Activated CD4-positive, alpha-beta T cell treated with anti-CD3 and anti-CD28 coated beads, Interleukin-2, amount 10 ng/mL, durations not matched to agents 24 days and 14 days (primary cell): ENCODE results near the gene C2CD3. TPM values are rescaled to one million over a fixed set of nuclear protein-coding genes. Genes with fewer than 3 reads are reported as not detected.
"Not testable (repeated sequence)": the region's sequence is repeated elsewhere in the genome, so short reads cannot be mapped to it uniquely, and the experiment has no call there.

Experiments
- DNase-seq: peaks from one replicate; pipeline ENCODE4 v3.0.0; 2022
- H3K27ac Mint-ChIP-seq: one replicate; pipeline ENCODE4 v1.8.0; 2022; ENCODE audit warnings: mild to moderate bottlenecking, mixed read lengths
- H3K27me3 Mint-ChIP-seq: one replicate; pipeline ENCODE4 v1.8.0; 2022; ENCODE audit warnings: mixed read lengths
- H3K36me3 Mint-ChIP-seq: one replicate; pipeline ENCODE4 v1.8.0; 2022; ENCODE audit warnings: low read depth, mild to moderate bottlenecking, mixed read lengths
- H3K4me1 Mint-ChIP-seq: one replicate; pipeline ENCODE4 v1.8.0; 2021; ENCODE audit warnings: mixed read lengths
- H3K4me3 Mint-ChIP-seq: one replicate; pipeline ENCODE4 v1.8.0; 2022; ENCODE audit warnings: mild to moderate bottlenecking, moderate library complexity, mixed read lengths
- H3K9me3 Mint-ChIP-seq: one replicate; pipeline ENCODE4 v1.8.0; 2021; ENCODE audit warnings: mixed read lengths
- intact Hi-C: fragments of 100-400 bp; cut with micrococcal nuclease; formaldehyde crosslinking; loops from one replicate; pipeline ENCODE4 v1.15.1; 2023
- total RNA-seq: library from RNA; stranded (reverse); gene quantifications from 2 replicates; pipeline ENCODE4 v1.2.3, GENCODE V29; 2022

C2CD3 gene
- total RNA-seq, 1 donor from 2014 or later = 37.4 TPM

DNA sequence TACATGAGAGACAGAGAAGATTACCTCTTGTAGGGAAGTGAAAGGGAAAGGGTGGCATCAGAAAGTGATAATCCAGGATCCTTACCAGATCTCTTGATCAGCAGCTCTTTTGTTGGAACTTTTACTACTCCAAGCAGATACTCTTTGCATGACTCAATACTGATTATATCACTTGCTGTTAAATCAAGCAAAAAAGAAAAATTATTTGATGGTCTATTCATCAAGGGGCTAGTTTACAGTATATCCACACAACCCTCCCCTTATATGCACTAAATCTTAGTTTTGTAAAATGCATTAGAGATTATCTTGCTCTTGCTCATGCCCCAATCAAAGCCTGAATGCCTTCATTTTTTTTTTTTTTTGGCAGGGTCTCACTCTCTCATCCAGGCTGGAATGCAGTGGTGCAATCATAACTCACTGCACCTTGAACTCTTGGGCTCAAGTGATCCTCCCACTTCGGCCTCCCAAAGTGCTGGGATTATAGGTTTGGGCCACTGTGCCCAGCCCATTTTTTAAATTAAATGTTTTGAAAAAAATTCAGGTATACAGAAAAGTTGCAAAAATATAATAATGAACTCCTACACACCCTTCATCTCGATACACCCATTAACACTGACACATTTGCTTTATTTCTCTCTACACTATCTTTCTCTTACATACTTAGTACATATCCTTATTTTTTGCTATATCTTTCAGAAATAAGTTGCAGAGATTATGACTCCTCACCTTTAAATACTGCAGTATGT, 85.8 kb downstream of the C2CD3 start:
- Mint-ChIP-seq H3K27me3 (no peaks in the 10 kb centered on the region), H3K36me3 (peaks cover 56% of the 10 kb centered on the region), H3K4me1 (peaks cover 2% of the 10 kb centered on the region), H3K4me3 (no peak overlapping the region), H3K9me3 (peaks cover 5% of the 10 kb centered on the region), H3K27ac (no peak overlapping the region)
- intact Hi-C loops = no loop called here
- no peak for DNase-seq

DNA sequence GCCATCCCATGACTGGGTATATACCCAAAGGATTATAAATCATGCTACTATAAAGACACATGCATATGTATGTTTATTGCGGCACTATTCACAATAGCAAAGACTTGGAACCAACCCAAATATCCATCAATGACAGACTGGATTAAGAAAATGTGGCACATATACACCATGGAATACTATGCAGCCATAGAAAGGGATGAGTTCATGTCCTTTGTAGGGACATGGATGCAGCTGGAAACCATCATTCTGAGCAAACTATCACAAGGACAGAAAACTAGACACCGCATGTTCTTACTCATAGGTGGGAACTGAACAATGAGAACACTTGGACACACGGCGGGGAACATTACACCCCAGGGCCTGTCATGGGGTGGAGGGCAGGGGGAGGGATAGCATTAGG, 86.9 kb downstream of the C2CD3 start:
- peaks cover 58% of the 10 kb centered on the region for H3K36me3 Mint-ChIP-seq

DNA sequence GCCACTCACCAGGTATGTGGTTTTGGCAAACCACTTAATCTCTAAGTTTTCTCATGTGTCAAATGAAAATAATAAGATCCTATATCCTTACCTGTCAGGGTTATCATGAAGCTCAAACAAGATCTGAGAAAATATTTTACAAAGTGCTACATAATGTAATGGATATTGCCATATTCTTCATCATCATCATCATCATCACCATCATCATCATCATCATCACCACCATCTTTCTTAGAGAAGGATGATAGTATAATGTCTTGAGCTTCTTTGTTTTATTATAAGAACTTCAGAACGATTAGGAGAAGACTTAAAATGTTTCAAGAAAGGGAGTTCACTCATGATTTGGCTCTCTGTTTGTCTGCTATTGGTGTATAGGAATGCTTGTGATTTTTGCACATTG, 89.4 kb downstream of the C2CD3 start:
- H3K27ac Mint-ChIP-seq = peak overlapping the region; percentile 34
- H3K36me3 Mint-ChIP-seq = peaks cover 64% of the 10 kb centered on the region
- no peaks in the 10 kb centered on the region for H3K27me3 Mint-ChIP-seq
- H3K4me3 Mint-ChIP-seq = no peak overlapping the region
- H3K4me1 Mint-ChIP-seq = peaks cover 3% of the 10 kb centered on the region
- intact Hi-C loops = no loop called here
- no peak for DNase-seq
- H3K9me3 Mint-ChIP-seq = peaks cover 5% of the 10 kb centered on the region

More for the DNA sequence above, 86.9 kb downstream of the C2CD3 start:
- H3K9me3 Mint-ChIP-seq, intact Hi-C loops, H3K27me3 Mint-ChIP-seq, H3K4me1 Mint-ChIP-seq, H3K4me3 Mint-ChIP-seq, H3K27ac Mint-ChIP-seq, DNase-seq: not testable (repeated sequence)

DNA sequence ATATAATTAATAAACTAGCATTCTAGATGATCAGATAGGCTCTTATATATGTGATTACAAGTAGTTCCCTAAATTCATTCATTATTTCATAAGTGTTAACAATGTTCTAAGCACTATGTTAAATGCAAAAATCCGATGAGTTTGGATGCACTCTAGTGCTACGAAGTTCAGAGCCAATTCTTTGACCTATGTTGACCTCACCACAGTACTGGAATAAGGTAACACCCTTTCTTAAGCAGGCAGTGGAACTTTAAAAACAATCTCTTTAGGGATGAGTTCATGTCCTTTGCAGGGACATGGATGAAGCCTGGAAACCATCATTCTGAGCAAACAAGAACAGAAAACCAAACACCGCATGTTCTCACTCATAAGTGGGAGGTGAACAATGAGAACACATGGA, 93.6 kb downstream of the C2CD3 start:
- Mint-ChIP-seq H3K4me3 (no peak overlapping the region), H3K4me1 (peaks cover 2% of the 10 kb centered on the region), H3K27me3 (no peaks in the 10 kb centered on the region), H3K27ac (no peak overlapping the region), H3K36me3 (peaks cover 50% of the 10 kb centered on the region), H3K9me3 (no peaks in the 10 kb centered on the region)
- intact Hi-C loops = no loop called here
- no peak for DNase-seq

DNA sequence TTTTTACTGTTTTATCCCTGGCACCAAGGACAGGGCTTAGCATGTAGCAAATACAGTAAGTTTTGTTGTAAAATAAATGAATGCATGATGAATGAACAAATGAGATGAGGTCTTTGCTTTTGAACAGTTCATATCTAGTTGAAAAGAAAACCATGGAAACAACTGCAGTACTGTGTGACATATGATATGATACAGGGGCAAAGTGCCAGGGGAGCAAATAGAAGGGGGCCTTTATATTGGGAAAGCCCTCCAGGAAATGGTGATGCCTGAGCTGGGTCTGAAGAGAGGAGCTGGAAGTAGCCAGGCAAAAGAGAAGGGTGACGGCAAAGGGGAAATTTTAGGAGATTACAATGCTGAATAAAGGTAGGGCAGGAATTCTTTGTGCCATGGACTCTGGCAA, 98.1 kb downstream of the C2CD3 start:
- Mint-ChIP-seq H3K4me1 (peaks cover 4% of the 10 kb centered on the region), H3K36me3 (peaks cover 47% of the 10 kb centered on the region), H3K27me3 (no peaks in the 10 kb centered on the region), H3K9me3 (no peaks in the 10 kb centered on the region), H3K4me3 (no peak overlapping the region), H3K27ac (no peak overlapping the region)
- intact Hi-C loops = no loop called here
- DNase-seq = no peak

DNA sequence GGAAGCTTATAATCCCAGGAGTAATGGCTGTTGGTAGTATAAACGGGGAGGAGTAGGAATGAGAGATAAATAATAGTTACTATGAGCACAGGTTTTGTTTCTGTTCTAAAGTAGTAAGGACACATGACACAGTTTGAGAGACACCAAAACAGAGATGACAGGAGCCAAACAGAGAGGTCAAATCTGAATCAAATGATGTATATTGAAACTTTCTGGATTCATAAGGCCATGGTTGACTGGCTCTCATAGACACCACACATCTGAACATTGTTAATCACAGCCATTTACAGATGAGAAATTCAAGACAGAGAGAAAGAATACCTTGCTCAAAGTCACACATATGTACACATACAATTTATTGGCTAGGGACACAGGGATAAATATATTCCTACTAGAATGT, 98.5 kb downstream of the C2CD3 start:
- no peaks in the 10 kb centered on the region for H3K27me3 Mint-ChIP-seq
- H3K36me3 Mint-ChIP-seq = peaks cover 45% of the 10 kb centered on the region
- intact Hi-C loops = no loop called here
- H3K4me3 Mint-ChIP-seq = no peak overlapping the region
- H3K27ac Mint-ChIP-seq = no peak overlapping the region
- no peak for DNase-seq
- no peaks in the 10 kb centered on the region for H3K9me3 Mint-ChIP-seq
- H3K4me1 Mint-ChIP-seq = peaks cover 4% of the 10 kb centered on the region

DNA sequence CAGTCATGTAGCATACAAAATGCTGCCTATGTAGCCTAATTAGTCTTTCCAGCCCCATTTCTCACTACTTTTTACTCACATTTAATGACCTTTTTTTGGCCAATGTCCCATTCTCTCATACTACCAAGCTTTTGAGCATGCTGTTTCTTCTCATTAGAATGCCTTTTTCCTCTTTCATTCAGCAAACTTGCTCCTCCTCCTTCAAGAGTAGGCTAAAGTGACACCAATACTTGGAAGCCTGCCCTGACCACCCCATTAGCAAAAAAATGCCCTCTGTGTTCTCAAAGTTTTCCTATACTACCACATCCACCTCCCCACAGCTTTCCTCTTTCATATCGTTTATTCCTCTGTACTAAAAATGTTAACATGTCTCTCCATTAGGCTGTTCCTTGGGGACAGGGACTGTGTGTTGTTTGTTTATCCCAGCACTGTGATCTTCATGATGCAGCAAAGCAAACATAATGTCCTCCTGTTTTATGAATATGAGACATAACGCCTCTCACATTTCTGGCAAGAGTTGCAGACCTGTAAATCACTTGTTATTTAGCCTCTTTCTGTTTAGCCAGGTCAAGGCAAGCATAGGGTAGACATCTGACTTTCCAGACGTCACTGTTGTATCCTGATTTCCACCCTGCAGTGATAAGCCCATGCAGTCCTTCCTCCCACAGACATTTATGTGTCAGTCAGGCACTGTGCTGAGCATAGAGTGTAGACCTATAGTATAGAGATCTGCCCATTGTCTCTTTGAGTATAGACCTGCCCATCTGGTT, 99.9 kb downstream of the C2CD3 start:
- Mint-ChIP-seq H3K27ac (no peak overlapping the region), H3K9me3 (no peaks in the 10 kb centered on the region), H3K27me3 (no peaks in the 10 kb centered on the region), H3K4me3 (no peak overlapping the region), H3K4me1 (peaks cover 2% of the 10 kb centered on the region), H3K36me3 (peaks cover 49% of the 10 kb centered on the region)
- intact Hi-C loops = no loop called here
- no peak for DNase-seq

DNA sequence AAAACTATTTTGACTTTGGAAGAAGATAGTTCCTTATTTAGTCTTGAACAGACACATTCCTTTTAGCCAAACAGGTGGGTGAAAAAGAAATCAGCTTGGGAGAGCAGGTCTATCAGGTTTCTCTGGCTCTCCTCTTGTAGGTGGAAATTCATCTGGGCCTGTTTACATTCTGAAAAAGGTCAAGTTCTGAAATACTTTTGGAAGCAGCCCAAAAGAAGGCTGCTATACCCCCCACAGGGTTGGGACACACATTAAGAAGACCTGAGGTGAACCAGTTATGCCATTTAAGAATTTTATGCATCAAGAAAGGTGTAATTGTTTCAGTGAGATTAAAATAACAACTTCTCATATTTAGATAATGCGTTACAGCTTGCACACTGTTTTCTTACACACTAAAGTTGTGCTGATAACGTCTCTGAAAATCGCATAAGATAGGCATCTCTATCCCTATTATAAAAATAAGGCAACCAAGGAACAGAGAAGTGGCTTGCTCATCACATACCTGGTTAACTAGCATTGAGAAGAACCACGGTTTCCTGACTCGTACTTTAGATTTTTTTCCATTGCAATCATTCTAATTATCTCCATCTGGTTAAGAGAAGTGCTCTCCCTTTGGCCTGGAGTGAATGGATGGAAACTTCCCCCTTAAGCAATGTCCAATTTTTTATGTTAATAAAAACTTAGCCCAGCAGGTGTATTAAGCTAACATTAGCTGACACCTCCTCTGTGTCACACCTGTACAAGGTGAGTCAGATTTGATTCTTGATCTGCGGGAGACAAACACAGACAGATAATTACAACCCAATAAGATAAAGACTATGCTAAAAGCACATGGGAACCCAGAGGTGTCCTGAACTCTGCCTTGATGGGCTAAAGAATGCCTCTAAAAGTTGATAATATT, 101.4 kb downstream of the C2CD3 start:
- intact Hi-C loops = no loop called here
- H3K27me3 Mint-ChIP-seq = no peaks in the 10 kb centered on the region
- H3K4me1 Mint-ChIP-seq = peaks cover 2% of the 10 kb centered on the region
- no peak overlapping the region for H3K4me3 Mint-ChIP-seq
- no peaks in the 10 kb centered on the region for H3K9me3 Mint-ChIP-seq
- H3K27ac Mint-ChIP-seq = no peak overlapping the region
- peaks cover 54% of the 10 kb centered on the region for H3K36me3 Mint-ChIP-seq
- no peak for DNase-seq

DNA sequence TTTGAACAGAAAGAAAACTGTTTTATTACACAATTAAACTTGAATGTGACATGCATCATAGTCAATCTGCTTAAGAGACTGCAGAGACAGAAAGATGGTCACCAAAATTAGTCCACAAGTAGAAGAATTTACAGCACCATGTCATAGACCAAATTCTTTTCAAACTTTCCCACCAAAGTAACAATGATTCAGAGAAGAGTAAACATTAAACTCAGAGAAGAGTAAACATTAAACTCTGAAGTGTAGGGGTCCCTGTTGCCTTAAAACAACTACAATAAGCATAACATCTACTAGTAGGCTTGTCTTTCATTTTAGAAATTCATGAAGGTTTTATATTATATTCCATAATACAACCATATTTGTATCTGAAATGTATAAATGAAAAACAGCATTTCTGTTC, 104.1 kb downstream of the C2CD3 start:
- H3K4me1 Mint-ChIP-seq, intact Hi-C loops, H3K27me3 Mint-ChIP-seq, H3K27ac Mint-ChIP-seq, H3K4me3 Mint-ChIP-seq, H3K9me3 Mint-ChIP-seq, DNase-seq: not testable (repeated sequence)
- H3K36me3 Mint-ChIP-seq = peaks cover 53% of the 10 kb centered on the region

DNA sequence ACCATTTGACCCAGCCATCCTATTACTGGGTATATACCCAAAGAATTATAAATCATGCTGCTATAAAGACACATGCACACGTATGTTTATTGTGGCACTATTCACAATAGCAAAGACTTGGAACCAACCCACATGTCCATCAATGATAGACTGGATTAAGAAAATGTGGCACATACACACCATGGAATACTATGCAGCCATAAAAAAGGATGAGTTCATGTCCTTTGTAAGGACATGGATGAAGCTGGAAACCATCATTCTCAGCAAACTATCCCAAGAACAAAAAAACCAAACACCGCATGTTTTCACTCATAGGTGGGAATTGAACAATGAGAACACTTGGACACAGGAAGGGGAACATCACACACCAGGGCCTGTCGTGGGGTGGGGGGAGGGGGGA, 105.3 kb downstream of the C2CD3 start:
- H3K27me3 Mint-ChIP-seq, H3K4me3 Mint-ChIP-seq, DNase-seq, H3K4me1 Mint-ChIP-seq, H3K27ac Mint-ChIP-seq, intact Hi-C loops: not testable (repeated sequence)
- H3K36me3 Mint-ChIP-seq = peaks cover 55% of the 10 kb centered on the region
- H3K9me3 Mint-ChIP-seq = peaks cover 11% of the 10 kb centered on the region

DNA sequence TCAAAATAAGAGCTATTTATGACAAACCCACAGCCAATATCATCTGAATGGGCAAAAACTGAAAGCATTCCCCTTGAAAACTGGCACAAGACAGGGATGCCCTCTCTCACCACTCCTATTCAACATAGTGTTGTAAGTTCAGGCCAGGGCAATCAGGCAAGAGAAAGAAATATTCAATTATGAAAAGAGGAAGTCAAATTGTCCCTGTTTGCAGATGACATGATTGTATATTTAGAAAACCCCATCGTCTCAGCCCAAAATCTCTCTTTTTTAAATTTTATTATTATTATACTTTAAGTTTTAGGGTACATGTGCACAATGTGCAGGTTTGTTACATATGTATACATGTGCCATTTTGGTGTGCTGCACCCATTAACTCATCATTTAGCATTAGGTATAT, 107.2 kb downstream of the C2CD3 start:
- peaks cover 14% of the 10 kb centered on the region for H3K9me3 Mint-ChIP-seq
- peaks cover 56% of the 10 kb centered on the region for H3K36me3 Mint-ChIP-seq
- H3K27ac Mint-ChIP-seq, H3K4me3 Mint-ChIP-seq, H3K4me1 Mint-ChIP-seq, DNase-seq, intact Hi-C loops, H3K27me3 Mint-ChIP-seq: not testable (repeated sequence)

DNA sequence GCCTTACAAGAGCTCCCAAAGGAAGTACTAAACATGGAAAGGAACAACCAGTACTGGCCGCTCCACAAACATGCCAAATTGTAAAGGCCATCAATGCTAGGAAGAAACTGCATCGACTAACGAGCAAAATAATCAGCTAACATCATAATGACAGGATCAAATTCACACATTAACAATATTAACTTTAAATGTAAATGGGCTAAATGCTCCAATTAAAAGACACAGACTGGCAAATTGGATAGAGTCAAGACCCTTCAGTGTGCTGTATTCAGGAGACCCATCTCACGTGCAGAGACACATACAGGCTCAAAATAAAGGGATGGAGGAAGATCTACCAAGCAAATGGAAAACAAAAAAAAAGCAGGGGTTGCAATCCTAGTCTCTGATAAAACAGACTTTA, 109.2 kb downstream of the C2CD3 start:
- H3K9me3 Mint-ChIP-seq = peaks cover 14% of the 10 kb centered on the region
- H3K4me1 Mint-ChIP-seq = peaks cover 13% of the 10 kb centered on the region
- H3K27me3 Mint-ChIP-seq, DNase-seq, H3K4me3 Mint-ChIP-seq, intact Hi-C loops, H3K27ac Mint-ChIP-seq: not testable (repeated sequence)
- peaks cover 52% of the 10 kb centered on the region for H3K36me3 Mint-ChIP-seq

DNA sequence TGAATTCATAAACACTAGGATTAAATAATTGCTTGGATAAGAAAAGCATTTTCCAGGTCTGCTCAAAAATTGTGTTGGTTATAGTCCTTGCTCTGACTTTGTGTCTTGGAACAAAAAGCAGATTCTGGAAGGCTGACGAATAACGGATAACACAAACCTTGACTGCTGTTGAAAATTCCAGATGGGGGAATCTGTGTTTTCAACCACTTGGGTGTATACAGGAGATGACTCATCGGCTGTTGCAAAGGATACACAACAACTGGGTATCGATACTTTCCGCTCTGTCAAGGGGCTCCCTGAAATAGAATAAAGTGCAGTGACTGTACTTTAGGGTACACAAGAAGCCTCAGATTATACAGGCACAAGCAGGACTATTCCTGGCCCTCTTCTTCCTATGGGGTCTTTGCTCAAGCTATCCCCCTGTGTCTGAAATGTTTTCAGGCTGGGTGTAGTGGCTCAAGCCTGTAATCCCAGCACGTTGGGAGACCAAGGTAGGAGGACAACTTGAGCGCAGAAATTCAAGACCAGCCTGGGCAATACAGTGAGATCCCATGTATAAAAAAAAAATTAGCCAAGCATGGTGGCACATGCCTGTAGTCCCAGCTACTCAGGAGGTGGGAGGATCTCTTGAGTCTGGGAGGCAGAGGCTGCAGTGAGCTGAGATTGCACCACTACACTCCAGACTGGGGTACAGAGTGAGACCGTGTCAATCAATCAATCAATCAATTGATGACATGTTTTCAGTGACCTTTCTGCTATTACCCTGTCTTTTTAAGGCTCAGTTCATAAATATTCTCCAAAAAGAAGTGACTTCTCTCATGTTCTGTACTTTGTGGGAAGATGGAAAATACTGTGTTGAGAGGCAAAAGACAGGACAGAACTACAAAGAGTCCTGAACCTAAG, 113.3 kb downstream of the C2CD3 start:
- peaks cover 40% of the 10 kb centered on the region for H3K36me3 Mint-ChIP-seq
- no peaks in the 10 kb centered on the region for H3K27me3 Mint-ChIP-seq

More for the DNA sequence above, 113.3 kb downstream of the C2CD3 start:
- intact Hi-C loops = no loop called here
- peaks cover 8% of the 10 kb centered on the region for H3K9me3 Mint-ChIP-seq
- DNase-seq = no peak
- peaks cover 13% of the 10 kb centered on the region for H3K4me1 Mint-ChIP-seq
- H3K4me3 Mint-ChIP-seq = no peak overlapping the region
- H3K27ac Mint-ChIP-seq = no peak overlapping the region
